NT2/D1 (cell line): ENCODE measurements around the gene DENND4B.
"Not testable (repeated sequence)": the region's sequence is repeated elsewhere in the genome, so short reads cannot be mapped to it uniquely, and the experiment has no call there.

ENCODE experiments used
- YY1 ChIP-seq: IDR thresholded peaks from 2 replicates; pipeline ENCODE4 v1.6.1; 2011; ENCODE audit not compliant: insufficient read length, insufficient read depth
- ZNF274 ChIP-seq: IDR thresholded peaks from 2 replicates; pipeline ENCODE4 v1.6.1; 2011; ENCODE audit warnings: mild to moderate bottlenecking, low read depth, low read length

DNA sequence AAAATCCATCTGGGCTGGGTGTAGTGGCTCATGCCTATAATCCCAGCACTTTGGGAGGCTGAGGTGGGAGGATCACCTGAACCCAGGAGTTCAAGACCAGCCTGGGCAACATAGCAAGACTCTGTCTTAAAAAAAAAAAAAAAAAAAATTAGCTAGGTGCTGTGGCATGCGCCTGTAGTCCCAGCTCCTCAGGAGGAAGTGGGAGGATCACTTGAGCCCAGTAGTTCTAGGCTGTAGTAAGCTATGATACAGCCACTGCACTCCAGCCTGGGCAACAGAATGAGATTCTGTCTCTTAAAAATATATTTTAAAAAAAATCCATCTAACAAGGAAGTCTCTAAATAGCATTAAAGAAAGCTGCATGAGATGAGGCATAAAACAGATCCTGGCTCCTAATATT, 50.7 kb downstream of the DENND4B start:
- TF ChIP-seq YY1, ZNF274: not testable (repeated sequence)
